HL-60 (cell line): Measurements from ENCODE around the gene AFM.
A peak's percentile ranks its signal among the peaks of the same experiment; 100 is the strongest.

ENCODE experiments used
- DNase-seq, 2 experiments: peaks; one replicate each; pipeline ENCODE4 v3.0.0-alpha.2; 2010 to 2020; ENCODE audit warnings: low read depth in 1 of 2, low spot score in 1 of 2
- H3K27ac ChIP-seq: fragments of 250-450 bp; sonication (Bioruptor Pico); replicated peaks from 2 replicates; pipeline ENCODE4 v1.5.1; 2020; ENCODE audit warnings: mild to moderate bottlenecking, moderate library complexity
- H3K27me3 ChIP-seq: fragments of 250-450 bp; sonication (Bioruptor Pico); 2 replicates; pipeline ENCODE4 v1.5.1; 2021; ENCODE audit warnings: mild to moderate bottlenecking, moderate library complexity; ENCODE audit not compliant: insufficient read depth, poor library complexity, severe bottlenecking
- H3K4me3 ChIP-seq: replicated peaks from 2 replicates; pipeline ENCODE4 v1.5.1; 2011; ENCODE audit warnings: mild to moderate bottlenecking, control low read depth, low read length; ENCODE audit not compliant: insufficient read depth
- CTCF ChIP-seq: IDR thresholded peaks from one replicate; pipeline ENCODE4 v1.5.1; 2011; ENCODE audit warnings: low read length, control low read depth, inconsistent platforms; ENCODE audit not compliant: insufficient read depth
- GABPA ChIP-seq: IDR thresholded peaks from 2 replicates; pipeline ENCODE4 v1.6.1; 2012; ENCODE audit warnings: low read depth
- POLR2AphosphoS5 ChIP-seq: IDR thresholded peaks from 2 replicates; pipeline ENCODE4 v1.6.1; 2012; ENCODE audit warnings: low read depth
- REST ChIP-seq: IDR thresholded peaks from 2 replicates; pipeline ENCODE4 v1.6.1; 2012; ENCODE audit warnings: low read depth; ENCODE audit not compliant: insufficient replicate concordance
- SPI1 ChIP-seq: IDR thresholded peaks from 2 replicates; pipeline ENCODE4 v1.6.1; 2012; ENCODE audit warnings: low read depth, mild to moderate bottlenecking, borderline replicate concordance

The AFM gene

GRCh38 chr4:73451404-73451803, 30.1 kb upstream of the AFM start:
- TF ChIP-seq SPI1, result no peak
- no peak for TF ChIP-seq POLR2AphosphoS5
- DNase-seq, result no peak

GRCh38 chr4:73451981-73452747, 29.4 kb upstream of the AFM start:
- no peak overlapping the region for H3K27ac ChIP-seq
- DNase-seq, result no peak
- TF ChIP-seq GABPA (no peak), SPI1 (no peak), CTCF (no peak), REST (no peak), POLR2AphosphoS5 (no peak)
- no peak overlapping the region for H3K4me3 ChIP-seq
- peaks cover 2% of the 10 kb centered on the region for H3K27me3 ChIP-seq

More at GRCh38 chr4:73451404-73451803, 30.1 kb upstream of the AFM start:
- Histone ChIP-seq H3K4me3 (no peak overlapping the region), H3K27ac (no peak overlapping the region), H3K27me3 (peaks cover 2% of the 10 kb centered on the region)

- no peak overlapping the region for H3K27ac ChIP-seq
- TF ChIP-seq SPI1 (no peak), GABPA (no peak), POLR2AphosphoS5 (no peak), REST (no peak), CTCF (no peak)
Measured at GRCh38 chr4:73452953-73453700, 28.4 kb upstream of the AFM start.

GRCh38 chr4:73453701-73454005, 27.9 kb upstream of the AFM start:
- no peak overlapping the region for H3K4me3 ChIP-seq
- no peak for TF ChIP-seq REST
- TF ChIP-seq POLR2AphosphoS5, result no peak
- TF ChIP-seq SPI1, result peak; percentile 43; the same call in 1 of the 2 replicates
- no peak for TF ChIP-seq GABPA
- no peak for TF ChIP-seq CTCF

More at GRCh38 chr4:73452953-73453700, 28.4 kb upstream of the AFM start:
- no peak for DNase-seq
- H3K27me3 ChIP-seq, result peaks cover 2% of the 10 kb centered on the region
- no peak overlapping the region for H3K4me3 ChIP-seq

More at GRCh38 chr4:73453701-73454005, 27.9 kb upstream of the AFM start:
- no peak for DNase-seq
- H3K27ac ChIP-seq, result no peak overlapping the region
- peaks cover 2% of the 10 kb centered on the region for H3K27me3 ChIP-seq
